AG09319 (cell line): ENCODE measurements around the gene PLEKHG5.
"Not testable (repeated sequence)": the region's sequence is repeated elsewhere in the genome, so short reads cannot be mapped to it uniquely, and the experiment has no call there.

ENCODE experiments used
- DNase-seq: peaks from one replicate; pipeline ENCODE4 v3.0.0-alpha.2; 2010; ENCODE audit warnings: low read depth; ENCODE audit errors: extremely low read depth
- CTCF ChIP-seq: IDR thresholded peaks from 2 replicates; pipeline ENCODE4 v1.5.1; 2011; ENCODE audit warnings: low read depth, mild to moderate bottlenecking, inconsistent platforms, low read length, moderate library complexity

PLEKHG5 gene

GRCh38 chr1:6435129-6435528 lies 56.3 kb downstream of the PLEKHG5 start:
- TF ChIP-seq CTCF, result no peak
- DNase-seq, result no peak

GRCh38 chr1:6434186-6434585 lies 57.3 kb downstream of the PLEKHG5 start:
- no peak for TF ChIP-seq CTCF
- no peak for DNase-seq

GRCh38 chr1:6431645-6432579 lies 59.6 kb downstream of the PLEKHG5 start:
- not testable (repeated sequence) for DNase-seq

GRCh38 chr1:6429660-6430411 lies 61.6 kb downstream of the PLEKHG5 start:
- DNase-seq, result not testable (repeated sequence)

- not testable (repeated sequence) for DNase-seq
These were observed 63.0 kb downstream of the PLEKHG5 start for GRCh38 chr1:6428453-6428852.

GRCh38 chr1:6427441-6428390 lies 63.8 kb downstream of the PLEKHG5 start:
- no peak for DNase-seq

GRCh38 chr1:6426972-6427350 lies 64.5 kb downstream of the PLEKHG5 start:
- DNase-seq, result no peak
- TF ChIP-seq CTCF, result no peak

More at GRCh38 chr1:6427441-6428390, 63.8 kb downstream of the PLEKHG5 start:
- TF ChIP-seq CTCF, result no peak

GRCh38 chr1:6426277-6426971 lies 65.0 kb downstream of the PLEKHG5 start:
- DNase-seq, result no peak

More at GRCh38 chr1:6426277-6426971, 65.0 kb downstream of the PLEKHG5 start:
- TF ChIP-seq CTCF, result no peak
